ENCODE data around the gene TMEM25.

DNA sequence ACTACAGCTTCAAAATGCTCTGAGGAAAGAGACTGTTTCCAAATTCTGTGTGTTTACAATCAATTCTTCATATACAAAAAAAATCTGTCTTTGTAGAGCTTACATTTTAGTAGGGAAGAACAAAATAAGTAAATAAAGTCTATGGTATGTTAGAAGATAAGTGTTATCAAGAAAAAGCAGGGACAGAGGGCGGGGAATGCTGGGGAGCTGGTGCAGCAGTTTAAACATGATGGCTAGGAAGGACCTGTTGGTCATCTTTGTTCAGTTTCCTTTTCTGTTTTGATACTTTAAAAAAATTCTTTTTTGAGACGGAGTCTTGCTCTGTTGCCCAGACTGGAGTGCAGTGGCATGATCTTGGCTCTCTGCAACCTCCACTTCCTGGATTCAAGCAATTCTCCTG, 16.1 kb downstream of the TMEM25 start:
- TF ChIP-seq, protein P1, sequence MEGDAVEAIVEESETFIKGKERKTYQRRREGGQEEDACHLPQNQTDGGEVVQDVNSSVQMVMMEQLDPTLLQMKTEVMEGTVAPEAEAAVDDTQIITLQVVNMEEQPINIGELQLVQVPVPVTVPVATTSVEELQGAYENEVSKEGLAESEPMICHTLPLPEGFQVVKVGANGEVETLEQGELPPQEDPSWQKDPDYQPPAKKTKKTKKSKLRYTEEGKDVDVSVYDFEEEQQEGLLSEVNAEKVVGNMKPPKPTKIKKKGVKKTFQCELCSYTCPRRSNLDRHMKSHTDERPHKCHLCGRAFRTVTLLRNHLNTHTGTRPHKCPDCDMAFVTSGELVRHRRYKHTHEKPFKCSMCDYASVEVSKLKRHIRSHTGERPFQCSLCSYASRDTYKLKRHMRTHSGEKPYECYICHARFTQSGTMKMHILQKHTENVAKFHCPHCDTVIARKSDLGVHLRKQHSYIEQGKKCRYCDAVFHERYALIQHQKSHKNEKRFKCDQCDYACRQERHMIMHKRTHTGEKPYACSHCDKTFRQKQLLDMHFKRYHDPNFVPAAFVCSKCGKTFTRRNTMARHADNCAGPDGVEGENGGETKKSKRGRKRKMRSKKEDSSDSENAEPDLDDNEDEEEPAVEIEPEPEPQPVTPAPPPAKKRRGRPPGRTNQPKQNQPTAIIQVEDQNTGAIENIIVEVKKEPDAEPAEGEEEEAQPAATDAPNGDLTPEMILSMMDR (IDR thresholded peaks at IDR 0.05), result no peak
- TF ChIP-seq POLR2A (IDR thresholded peaks at IDR 0.05), result no peak

Measured in tibial nerve (tissue), 3 donors.